Measurements from ENCODE around the gene KRI1.
"Not testable (repeated sequence)": the region's sequence is repeated elsewhere in the genome, so short reads cannot be mapped to it uniquely, and the experiment has no call there.

KRI1 gene

GRCh38 chr19:10575011-10575716, 9.4 kb upstream of the KRI1 start:
- no peak for DNase-seq (ENCODE audit: low read depth)

- DNase-seq (ENCODE audit: low read depth), result no peak
Measured at GRCh38 chr19:10574462-10574861, 8.7 kb upstream of the KRI1 start.

DNA sequence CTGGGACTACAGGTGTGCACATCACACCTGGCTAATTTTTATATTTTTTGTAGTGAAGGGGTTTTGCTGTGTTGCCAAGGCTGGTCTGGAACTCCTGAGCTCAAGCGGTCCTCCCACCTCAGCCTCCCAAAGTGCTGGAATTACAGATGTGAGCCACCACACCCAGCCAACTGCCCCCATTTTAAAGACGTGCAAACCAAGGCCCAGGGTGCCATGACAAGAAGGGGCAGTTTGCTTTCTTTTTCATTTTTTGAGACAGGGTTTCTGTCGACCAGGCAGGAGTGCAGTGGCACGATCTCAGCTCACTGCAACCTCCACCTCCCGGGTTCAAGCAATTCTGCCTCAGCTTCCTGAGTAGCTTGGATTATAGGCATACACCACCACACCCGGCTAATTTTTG, 8.0 kb upstream of the KRI1 start:
- not testable (repeated sequence) for DNase-seq (ENCODE audit: low read depth)

GRCh38 chr19:10568826-10569651, 3.2 kb upstream of the KRI1 start, which contains the start of gene CDKN2D:
TSS of gene CDKN2D (minus strand) at chr19:10568979. CDS start at chr19:10568653, 326 bp downstream.
- peak; percentile 99 for DNase-seq (ENCODE audit: low read depth)

GRCh38 chr19:10568062-10568825, 2.4 kb upstream of the KRI1 start:
- no peak for DNase-seq (ENCODE audit: low read depth)

DNA sequence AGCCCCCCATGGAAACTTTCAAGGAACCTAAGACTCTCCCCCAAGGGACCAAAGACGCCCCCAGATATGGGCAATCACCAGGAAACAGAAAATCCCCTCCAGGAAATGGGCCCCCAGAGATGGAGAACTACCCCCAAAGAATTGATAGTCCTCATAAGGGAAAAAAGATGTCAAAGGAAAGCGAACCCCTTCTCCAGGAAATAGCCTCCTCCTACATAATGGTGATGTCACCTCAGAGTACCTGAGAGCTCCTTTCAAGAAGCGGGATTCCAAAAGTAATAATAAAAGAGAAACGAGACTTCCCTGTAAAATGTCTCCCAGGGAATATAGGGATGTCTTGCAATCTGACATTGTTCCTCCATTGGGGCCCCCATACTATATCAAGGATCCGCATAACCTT, 1.8 kb upstream of the KRI1 start:
- DNase-seq (ENCODE audit: low read depth), result no peak

DNA sequence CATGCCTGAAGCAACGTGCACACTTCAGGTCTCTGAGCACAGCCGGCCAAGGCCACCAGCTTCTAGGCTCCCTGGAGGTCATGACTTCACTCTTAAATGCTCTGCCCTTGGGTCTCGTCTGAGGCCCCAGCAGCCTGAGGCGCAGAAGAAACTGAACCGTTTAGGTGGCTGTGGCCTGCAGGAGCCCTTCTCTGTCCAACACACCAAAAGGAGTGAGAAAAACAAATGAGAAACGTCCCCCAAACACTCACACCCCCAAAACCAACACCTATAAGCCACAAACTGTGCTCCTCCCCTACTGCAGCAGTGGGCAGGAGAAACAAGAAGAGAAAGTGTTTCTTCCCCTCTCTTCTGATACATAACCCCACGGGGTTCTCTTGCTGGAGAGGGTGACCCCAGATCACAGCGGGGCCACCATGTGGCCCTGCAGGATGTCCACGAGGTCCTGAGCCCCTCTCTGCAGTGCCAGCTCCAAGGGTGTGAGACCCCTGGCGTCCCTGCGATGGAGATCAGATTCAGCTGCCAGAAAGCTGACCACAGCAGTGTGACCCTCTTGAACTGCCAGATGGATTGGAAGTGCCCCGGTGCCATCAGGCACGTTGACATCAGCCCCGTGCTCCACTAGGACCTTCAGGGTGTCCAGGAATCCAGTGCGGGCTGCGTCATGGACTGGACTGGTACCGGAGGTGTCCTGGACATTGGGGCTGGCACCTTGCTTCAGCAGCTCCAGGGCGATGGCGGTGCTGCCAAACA, 1.0 kb upstream of the KRI1 start:
- peak; percentile 19 for DNase-seq (ENCODE audit: low read depth)

GRCh38 chr19:10566408-10566657, 523 bp upstream of the KRI1 start:
- DNase-seq (ENCODE audit: low read depth), result no peak

GRCh38 chr19:10565028-10565566, 713 bp downstream of the KRI1 start:
- DNase-seq (ENCODE audit: low read depth), result peak; percentile 26

- DNase-seq (ENCODE audit: low read depth), result no peak
Measured at GRCh38 chr19:10562609-10563008, 3.2 kb downstream of the KRI1 start.

DNA sequence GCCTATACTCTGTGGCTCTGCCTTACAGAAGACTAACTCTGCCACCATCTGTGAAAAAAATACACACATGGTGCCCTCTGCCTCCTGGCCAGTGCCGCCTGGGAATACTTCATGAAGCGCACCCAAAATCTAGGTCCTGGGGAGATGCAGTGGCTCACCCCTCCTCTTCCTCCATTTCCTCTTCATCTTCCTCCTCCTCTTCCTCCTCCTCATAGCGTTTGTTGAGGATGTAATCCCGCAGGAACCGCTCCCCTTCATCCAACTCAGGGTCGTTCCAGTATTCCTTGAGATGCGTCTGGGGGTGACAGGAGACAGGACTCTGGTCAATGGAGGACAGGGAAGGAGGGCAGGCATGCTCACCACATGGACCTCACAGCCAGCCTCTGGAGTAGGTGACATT, 5.7 kb downstream of the KRI1 start:
- no peak for DNase-seq (ENCODE audit: low read depth)

GRCh38 chr19:10557603-10558197, 8.1 kb downstream of the KRI1 start:
- no peak for DNase-seq (ENCODE audit: low read depth)

DNA sequence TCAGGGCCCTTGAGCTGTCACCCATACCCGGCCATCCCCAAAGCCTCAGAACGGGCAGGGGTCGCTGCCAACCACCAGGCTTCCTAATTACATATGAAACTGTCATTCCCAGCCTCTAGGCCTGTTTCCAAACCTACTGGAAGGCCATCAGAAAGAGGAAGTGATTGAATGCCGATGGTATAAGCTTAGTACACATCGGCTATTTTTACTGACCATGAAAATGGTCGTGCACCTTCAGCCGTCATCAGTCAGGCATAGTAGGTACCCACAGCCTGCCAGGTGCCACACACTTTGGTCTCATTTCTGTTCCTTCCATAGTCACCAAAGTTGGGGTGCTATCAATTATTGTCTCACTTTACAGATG, 10.2 kb downstream of the KRI1 start:
- DNase-seq (ENCODE audit: low read depth), result no peak

DNA sequence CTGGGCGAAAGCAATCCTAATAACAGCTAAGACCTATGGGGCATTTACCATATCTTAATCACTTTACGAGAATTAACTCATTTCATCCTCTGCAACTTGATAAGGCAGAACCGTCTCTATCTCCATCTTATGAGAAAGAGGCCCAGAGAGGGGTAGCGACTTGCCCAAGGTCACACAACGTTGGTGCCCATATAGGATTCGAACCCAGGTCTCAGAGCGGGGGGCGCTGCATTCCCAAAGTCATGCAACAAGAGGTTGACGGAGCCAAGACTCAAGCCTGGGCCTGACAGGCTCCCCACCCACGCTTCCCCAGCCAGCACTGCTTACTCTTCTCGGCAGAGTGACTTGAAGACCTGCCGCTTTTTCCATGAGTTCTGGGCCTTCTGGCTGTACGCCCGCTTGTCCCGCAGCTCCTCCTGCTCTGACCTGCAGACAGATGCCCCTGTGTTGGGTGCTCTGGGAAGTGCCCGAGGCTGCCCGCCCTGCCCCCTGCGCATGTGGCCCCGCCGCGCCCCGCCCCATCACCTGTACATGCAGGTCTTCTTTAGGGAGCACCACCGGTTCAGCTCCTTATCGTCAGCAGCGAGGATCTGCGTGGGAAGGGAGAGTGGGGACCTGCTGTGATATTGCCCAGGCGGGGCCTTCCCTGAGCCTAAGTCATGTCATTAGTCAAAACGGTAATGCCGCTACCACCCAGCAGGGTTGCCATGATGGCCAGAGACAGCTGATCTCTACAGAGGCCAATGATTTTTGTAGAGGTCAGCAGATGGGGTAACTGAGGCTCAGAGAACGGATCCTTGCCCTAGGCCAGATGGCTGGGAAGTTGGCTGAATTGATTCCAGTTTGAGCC, 10.8 kb downstream of the KRI1 start:
- no peak for DNase-seq (ENCODE audit: low read depth)

GRCh38 chr19:10553943-10554381, 11.8 kb downstream of the KRI1 start:
- peak; percentile 49 for DNase-seq (ENCODE audit: low read depth)

DNA sequence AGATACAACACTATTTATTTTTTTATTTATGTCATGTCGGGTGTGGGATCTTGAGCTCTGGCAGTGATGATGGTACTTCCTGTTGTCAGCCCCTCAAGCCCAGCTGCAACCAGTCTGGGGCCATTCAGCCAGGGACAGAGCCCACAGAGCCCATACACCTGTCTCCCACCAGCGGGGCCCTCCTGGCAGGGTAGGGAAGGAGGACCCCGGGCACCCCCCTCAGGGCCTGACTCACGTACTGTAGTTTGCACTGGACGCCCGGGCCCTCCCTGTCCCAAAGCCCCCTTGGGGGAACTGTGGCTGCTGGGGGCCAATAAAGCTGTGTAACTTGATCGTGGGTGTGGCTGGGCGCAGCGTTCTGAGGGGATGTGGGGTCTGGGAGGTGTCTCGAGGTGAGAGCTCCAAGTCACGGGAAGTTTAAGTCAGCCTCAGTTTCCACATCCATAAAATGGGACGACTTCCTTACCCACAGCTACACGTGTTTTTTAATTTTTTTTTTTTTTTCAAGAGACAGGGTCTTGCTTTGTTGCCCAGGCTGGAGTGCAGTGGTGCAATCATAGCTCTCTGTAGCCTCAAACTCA, 12.6 kb downstream of the KRI1 start:
- no peak for DNase-seq (ENCODE audit: low read depth)

DNA sequence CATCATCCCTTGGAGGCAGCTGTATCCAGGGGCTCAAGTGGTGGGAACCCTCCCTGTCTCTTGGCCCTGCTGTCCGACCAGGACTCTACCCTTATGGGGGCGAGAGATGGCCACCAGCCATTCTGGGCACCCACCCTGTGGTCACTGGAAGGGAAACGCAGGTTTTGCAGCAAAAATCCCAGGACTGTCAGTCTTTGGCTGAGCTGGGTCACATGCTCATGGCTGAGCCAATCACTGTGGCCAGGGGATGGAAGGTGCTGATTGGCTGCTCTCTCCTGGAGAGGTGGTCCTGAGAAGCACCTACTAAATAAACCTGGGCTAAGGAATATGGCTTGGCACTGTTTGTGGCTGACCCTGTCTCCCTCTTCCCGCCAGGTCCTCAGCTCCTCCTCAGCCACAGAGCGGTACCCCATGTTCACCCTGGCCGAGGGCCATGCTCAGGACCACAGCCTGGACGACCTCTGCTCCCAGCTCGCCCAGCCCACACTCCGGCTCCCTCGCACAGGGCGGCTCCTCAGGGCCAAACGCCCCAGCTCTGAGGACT, 13.2 kb downstream of the KRI1 start:
- no peak for DNase-seq (ENCODE audit: low read depth)

GRCh38 chr19:10551698-10552301, 14.0 kb downstream of the KRI1 start:
- no peak for DNase-seq (ENCODE audit: low read depth)

- not testable (repeated sequence) for DNase-seq (ENCODE audit: low read depth)
Measured at GRCh38 chr19:10551006-10551405, 14.8 kb downstream of the KRI1 start.

Data from T-helper 22 cell (primary cell).